GM21447 (cell line): Measurements from ENCODE around the gene METTL8.

Source experiments
- ATAC-seq: cut with Tn5 transposase; IDR thresholded peaks from one replicate; pipeline ENCODE4 v1.9.1; 2021; ENCODE audit not compliant: unreplicated experiment

Gene METTL8

DNA sequence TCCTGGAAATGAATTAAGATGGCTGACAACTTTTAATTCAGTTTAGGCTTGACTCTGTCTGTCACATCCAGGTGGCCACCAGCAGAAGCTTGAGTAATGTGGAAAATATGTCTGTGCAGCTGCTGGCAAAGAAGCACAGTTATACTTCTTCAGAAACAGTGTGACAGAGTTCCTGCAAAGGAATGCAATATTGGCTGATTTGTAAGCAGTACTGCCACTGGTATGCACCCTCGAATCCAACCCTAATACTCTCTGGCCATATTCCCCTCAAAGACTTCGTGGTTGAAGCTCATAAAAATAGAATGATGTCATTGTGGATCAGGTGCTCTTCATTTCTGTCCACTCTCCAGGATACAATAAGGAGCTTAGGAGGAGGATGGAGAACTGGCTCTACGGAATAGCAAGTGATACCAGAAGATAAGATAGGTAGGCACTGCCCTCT is 86.2 kb downstream of the METTL8 start:
- no peak for ATAC-seq

GRCh38 chr2:171346723-171347557 is 86.8 kb downstream of the METTL8 start:
- peak; percentile 55 for ATAC-seq

GRCh38 chr2:171345971-171346722 is 87.6 kb downstream of the METTL8 start:
- no peak for ATAC-seq

GRCh38 chr2:171344182-171344581 is 89.6 kb downstream of the METTL8 start:
- ATAC-seq = no peak

DNA sequence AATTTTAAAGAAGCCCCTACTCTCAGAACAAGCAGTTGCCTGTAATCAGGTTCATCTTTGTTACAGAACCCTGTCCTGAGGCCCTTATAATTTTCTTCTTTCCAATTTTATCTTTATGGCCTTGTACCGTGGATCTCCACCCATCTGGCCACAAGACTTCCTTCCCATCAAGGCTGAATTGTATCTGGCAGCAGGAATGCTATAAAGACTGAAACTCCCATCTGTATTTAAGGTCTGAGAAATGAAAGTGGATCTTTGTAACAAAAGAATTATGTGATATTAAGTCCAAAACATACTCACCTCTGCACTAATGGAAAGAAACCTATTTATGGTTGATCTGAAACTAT is 91.8 kb downstream of the METTL8 start:
- no peak for ATAC-seq

GRCh38 chr2:171341394-171342066 is 92.3 kb downstream of the METTL8 start:
- ATAC-seq = no peak

DNA sequence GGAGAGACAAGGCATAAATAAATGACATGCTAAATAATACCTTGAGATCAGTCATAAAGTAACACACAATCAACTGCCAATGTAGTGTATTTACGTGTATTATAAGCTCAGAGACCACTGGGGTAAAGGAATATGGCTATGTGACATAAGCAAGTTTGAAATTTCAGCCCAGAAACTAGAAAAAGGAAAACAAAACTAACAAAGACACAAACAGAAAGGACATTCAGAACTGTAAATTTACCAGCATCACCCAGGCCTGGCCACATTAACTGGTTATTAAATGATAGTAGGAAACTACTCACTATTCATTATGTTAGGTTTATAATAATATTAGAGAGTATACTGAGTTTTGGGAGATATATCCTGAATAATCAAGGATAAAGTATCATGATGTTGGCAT is 98.8 kb downstream of the METTL8 start:
- no peak for ATAC-seq

DNA sequence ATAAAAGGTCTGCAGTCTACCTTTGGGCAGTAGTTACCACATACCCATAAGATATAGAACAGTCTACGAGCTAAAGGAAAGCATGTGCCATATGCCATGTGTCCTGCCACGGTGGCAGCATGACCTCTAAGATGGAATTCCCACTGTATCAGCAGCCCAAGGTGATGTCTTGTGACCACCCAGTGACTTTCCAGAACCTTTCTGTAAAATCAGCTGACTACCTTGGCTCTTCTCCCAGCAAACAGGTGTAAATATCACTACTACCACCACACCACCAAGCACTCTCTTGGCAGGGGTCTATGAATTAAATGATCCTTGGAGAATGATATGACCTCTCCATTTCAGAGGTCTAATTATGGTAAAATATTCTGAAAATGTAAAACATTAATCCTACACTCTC is 99.6 kb downstream of the METTL8 start:
- no peak for ATAC-seq

DNA sequence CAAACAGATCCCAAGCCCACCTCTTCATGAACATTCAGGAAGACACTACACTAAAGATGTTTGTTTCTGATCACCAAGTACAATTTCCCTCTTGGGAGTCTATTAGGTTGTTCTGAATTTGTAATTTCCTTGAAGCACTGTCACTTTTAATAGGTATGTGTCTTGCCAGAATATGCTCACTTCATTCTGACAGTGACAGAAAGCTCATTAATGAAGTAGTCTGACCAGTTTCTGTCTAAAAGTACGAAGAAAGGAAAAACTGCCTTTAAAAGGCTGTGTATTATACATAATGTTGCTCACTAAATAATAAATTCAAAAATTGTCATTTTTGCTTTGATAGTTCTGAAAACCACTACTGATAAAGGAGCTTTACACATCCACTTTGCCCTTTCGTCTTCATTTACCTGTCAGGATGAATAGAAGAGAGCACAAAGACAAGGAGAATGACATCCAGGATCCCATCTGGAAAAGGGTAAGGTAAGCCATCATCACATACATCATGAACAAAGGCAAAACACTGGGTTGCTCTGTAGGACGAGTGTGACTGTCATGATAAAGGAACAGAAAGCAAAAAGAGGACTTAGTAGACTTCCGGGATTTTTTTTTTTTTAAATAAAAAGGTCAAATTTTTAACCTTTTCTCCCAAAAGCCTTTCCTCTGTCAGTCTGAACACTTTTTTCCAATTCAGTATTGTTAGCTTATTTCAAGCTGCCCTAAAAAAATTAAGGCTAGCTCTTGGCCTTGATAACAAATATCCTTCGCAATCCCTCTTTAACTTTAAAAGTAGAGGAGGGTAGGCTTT is 103.4 kb downstream of the METTL8 start:
- ATAC-seq = no peak

GRCh38 chr2:171327043-171327496 is 106.7 kb downstream of the METTL8 start:
- no peak for ATAC-seq

DNA sequence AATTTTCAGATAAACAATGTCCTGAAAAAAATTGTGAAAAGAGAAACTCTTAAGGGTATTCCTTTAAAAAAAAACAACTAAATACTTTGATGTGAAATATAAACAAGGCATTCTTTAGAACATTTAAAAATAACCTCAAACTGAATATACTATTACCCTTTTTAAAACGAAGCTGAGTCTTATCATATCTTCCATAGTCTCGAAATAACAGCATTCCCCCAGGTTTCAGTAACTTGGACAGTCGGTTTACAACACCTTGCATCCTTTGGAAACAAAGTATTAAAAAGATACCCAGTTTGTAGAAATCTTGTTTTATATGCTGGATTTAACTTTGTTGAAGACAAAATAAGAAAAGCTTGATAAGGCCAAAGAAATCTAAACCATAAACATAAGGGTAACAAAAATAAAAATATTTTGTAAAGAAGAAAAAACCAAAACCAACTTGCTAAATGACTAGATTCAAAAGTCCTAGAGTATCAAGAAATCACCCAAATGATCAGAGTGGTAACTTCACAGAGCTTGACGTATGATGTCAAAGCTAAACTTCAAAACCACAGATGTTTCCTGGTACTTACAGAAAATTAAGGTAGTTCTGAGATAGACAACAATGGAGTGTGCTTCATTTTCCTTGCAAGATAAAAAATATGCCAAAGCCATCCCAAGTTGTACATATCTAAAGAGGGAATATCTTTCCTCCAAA is 107.8 kb downstream of the METTL8 start:
- no peak for ATAC-seq

- ATAC-seq = no peak
These were observed 109.7 kb downstream of the METTL8 start for GRCh38 chr2:171323971-171324528.

DNA sequence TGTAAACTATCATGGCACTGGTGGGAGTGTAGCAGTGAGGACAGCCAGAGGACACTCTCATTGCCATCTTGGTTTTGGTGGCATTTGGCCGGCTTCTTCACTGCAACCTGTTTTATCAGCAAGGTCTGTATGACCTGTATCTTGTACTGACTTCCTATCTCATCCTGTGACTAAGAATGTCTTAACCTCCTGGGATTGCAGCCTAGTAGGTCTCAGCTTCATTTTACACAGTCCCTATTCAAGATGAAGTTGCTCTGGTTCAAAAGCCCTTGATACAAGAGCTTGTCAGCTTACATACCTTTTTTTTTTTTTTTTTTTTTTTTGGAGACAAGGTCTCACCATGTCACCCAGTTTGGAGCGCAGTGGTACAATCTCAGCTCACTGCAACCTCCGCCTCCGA is 110.9 kb downstream of the METTL8 start:
- no peak for ATAC-seq

DNA sequence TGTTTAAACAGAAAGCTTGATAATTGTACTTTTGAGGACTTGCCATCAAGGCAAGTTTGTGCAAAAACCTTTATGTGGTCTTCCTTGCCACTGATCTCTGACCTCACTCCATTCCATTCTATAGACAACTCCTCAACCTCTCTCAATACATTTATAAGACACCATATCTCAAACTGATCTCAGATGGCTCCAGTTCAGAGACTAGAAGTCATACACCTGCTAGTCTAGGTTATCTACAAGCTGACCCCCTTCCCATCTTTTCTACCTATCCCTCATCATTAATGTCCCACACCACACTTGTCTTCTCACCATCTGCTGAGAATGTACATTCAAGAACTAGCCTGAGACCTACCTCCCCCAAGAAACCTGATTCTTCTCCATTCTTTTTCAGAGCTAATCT is 113.1 kb downstream of the METTL8 start:
- no peak for ATAC-seq

DNA sequence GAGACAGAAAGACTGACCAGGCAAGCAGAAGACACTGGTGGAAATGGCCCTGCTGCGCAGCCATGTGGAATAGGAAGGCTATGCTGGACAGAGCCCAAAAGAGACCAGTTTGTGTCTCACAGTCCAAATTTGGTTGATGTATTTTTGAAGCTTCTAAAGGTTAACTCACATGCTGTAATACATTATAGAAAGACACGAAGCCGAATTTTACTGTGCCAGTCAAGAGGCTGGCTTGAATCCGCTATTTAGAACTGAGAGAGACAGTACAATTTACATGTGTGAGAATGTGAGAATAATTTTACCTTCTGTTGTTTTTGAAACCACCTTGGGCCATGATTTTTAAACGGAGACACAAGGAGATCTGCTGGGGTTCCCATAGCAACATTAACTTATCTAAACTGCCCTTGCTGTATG is 113.6 kb downstream of the METTL8 start:
- ATAC-seq = peak; percentile 32

GRCh38 chr2:171319164-171319810 is 114.5 kb downstream of the METTL8 start:
- ATAC-seq = peak; percentile 52

DNA sequence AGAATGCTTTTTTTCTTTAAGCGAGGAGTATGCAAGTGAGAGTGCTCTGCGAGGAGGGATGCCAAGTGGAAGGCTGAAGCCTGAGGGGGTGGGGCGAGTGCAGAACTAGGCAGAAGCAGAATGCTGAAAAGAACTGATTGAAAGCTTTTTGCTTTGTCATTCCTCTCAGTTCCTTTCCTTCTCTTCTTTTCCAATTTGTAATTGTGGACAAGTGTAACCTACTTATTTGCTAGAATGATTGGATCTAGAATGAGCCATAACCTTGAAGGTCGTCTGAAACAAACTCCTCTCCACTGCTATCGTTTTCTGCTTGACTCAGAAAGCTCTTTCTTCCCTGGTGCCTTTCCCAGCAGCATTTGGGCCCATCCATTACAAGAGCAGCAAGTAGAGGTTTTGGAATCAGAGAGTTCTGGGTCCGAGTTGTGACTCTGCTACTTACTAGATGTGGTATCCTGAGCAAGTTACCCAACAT is 115.3 kb downstream of the METTL8 start:
- ATAC-seq = no peak

- ATAC-seq = no peak
These were observed 116.2 kb downstream of the METTL8 start for GRCh38 chr2:171317492-171318125.
